DND-41 (cell line): ENCODE results near the gene STRC.
"Not testable (repeated sequence)": the region's sequence is repeated elsewhere in the genome, so short reads cannot be mapped to it uniquely, and the experiment has no call there.

Source experiments
- ATAC-seq: fragments of 200-7000 bp; cut with Tn5 transposase; 3 replicates; pipeline ENCODE4 v1.9.1; 2021; ENCODE audit warnings: low read depth; ENCODE audit not compliant: insufficient read depth
- DNase-seq: peaks from one replicate; pipeline ENCODE4 v3.0.0-alpha.2; 2020
- H2AFZ ChIP-seq: 2 replicates; pipeline ENCODE4 v1.6.0; 2012; ENCODE audit warnings: low read depth, low read length
- H3K27ac ChIP-seq: 2 replicates; pipeline ENCODE4 v1.5.1; 2012; ENCODE audit warnings: low read length, inconsistent platforms
- H3K27me3 ChIP-seq: fragments of 200-600 bp; sonication (generic); 2 replicates; pipeline ENCODE4 v1.6.0; 2012; ENCODE audit warnings: low read length, mild to moderate bottlenecking, inconsistent platforms; ENCODE audit not compliant: insufficient read depth, poor library complexity
- H3K36me3 ChIP-seq: 2 replicates; pipeline ENCODE4 v1.5.1; 2012; ENCODE audit warnings: low read length, inconsistent platforms; ENCODE audit not compliant: insufficient read depth
- H3K4me1 ChIP-seq: 2 replicates; pipeline ENCODE4 v1.5.1; 2012; ENCODE audit warnings: mild to moderate bottlenecking, low read length; ENCODE audit not compliant: insufficient read depth
- H3K4me2 ChIP-seq: 2 replicates; pipeline ENCODE4 v1.6.0; 2012; ENCODE audit warnings: mild to moderate bottlenecking, moderate library complexity, low read length, inconsistent platforms; ENCODE audit not compliant: insufficient read depth
- H3K4me3 ChIP-seq, 2 experiments: fragments of 200-600 bp in 1 of 2; shearing (Covaris generic) in 1 of 2; 2 replicates each; pipeline ENCODE4 v1.5.1; 2012 to 2016; ENCODE audit warnings: inconsistent platforms in 2 of 2, low read length in 2 of 2, mild to moderate bottlenecking in 2 of 2, low read depth in 1 of 2, moderate library complexity in 1 of 2
- H3K79me2 ChIP-seq: 2 replicates; pipeline ENCODE4 v1.6.0; 2012; ENCODE audit warnings: low read length, inconsistent platforms; ENCODE audit not compliant: insufficient read depth
- H3K9ac ChIP-seq: 2 replicates; pipeline ENCODE4 v1.6.0; 2012; ENCODE audit warnings: low read depth, mild to moderate bottlenecking, inconsistent platforms, low read length, moderate library complexity
- H3K9me3 ChIP-seq: 2 replicates; pipeline ENCODE4 v1.5.1; 2012; ENCODE audit warnings: low read length, moderate library complexity, mild to moderate bottlenecking, inconsistent platforms; ENCODE audit not compliant: insufficient read depth, severe bottlenecking
- H4K20me1 ChIP-seq: 2 replicates; pipeline ENCODE4 v1.6.0; 2012; ENCODE audit warnings: low read length; ENCODE audit not compliant: insufficient read depth
- CTCF ChIP-seq: IDR thresholded peaks from 2 replicates; pipeline ENCODE4 v1.5.1; 2012; ENCODE audit warnings: borderline replicate concordance, low read length, moderate library complexity, mild to moderate bottlenecking; ENCODE audit not compliant: poor library complexity, severe bottlenecking; ENCODE audit errors: extremely low read depth
- EZH2 ChIP-seq: IDR thresholded peaks from 3 replicates; pipeline ENCODE4 v1.6.1; 2012; ENCODE audit warnings: borderline replicate concordance, low read depth, mild to moderate bottlenecking, moderate library complexity, low read length, inconsistent platforms; ENCODE audit not compliant: severe bottlenecking

STRC gene

GRCh38 chr15:43563793-43564192 is 54.8 kb downstream of the STRC start:
- not testable (repeated sequence) for H3K27ac ChIP-seq, H3K79me2 ChIP-seq, ATAC-seq, H3K4me2 ChIP-seq, H3K4me3 ChIP-seq, DNase-seq, H3K9ac ChIP-seq, H4K20me1 ChIP-seq, H3K9me3 ChIP-seq, H3K27me3 ChIP-seq, H2AFZ ChIP-seq, H3K36me3 ChIP-seq, H3K4me1 ChIP-seq

GRCh38 chr15:43562753-43563152 is 55.8 kb downstream of the STRC start:
- not testable (repeated sequence) for H3K4me2 ChIP-seq, H3K9ac ChIP-seq, H2AFZ ChIP-seq, H3K27me3 ChIP-seq, DNase-seq, H3K4me1 ChIP-seq, H3K27ac ChIP-seq, H3K4me3 ChIP-seq, H4K20me1 ChIP-seq, H3K79me2 ChIP-seq, H3K9me3 ChIP-seq, ATAC-seq, H3K36me3 ChIP-seq

- H3K9me3 ChIP-seq: no peaks in the 10 kb centered on the region
Observed at GRCh38 chr15:43552986-43553385, 65.6 kb downstream of the STRC start.

GRCh38 chr15:43552256-43552655 is 66.3 kb downstream of the STRC start:
- no peak overlapping the region for H2AFZ ChIP-seq
- H3K36me3 ChIP-seq: no peaks in the 10 kb centered on the region
- no peaks in the 10 kb centered on the region for H3K9me3 ChIP-seq
- H4K20me1 ChIP-seq: no peaks in the 10 kb centered on the region
- H3K4me1 ChIP-seq: no peaks in the 10 kb centered on the region
- H3K27me3 ChIP-seq: no peaks in the 10 kb centered on the region
- H3K27ac ChIP-seq: no peak overlapping the region
- H3K9ac ChIP-seq: no peak overlapping the region
- no peak overlapping the region for H3K4me3 ChIP-seq
- TF ChIP-seq EZH2 (no peak), CTCF (no peak)
- no peak for ATAC-seq
- DNase-seq: no peak
- H3K79me2 ChIP-seq: no peaks in the 10 kb centered on the region
- no peak overlapping the region for H3K4me2 ChIP-seq

More at GRCh38 chr15:43552986-43553385, 65.6 kb downstream of the STRC start:
- Histone ChIP-seq H2AFZ (no peak overlapping the region), H3K79me2 (no peaks in the 10 kb centered on the region), H4K20me1 (no peaks in the 10 kb centered on the region), H3K4me1 (no peaks in the 10 kb centered on the region), H3K9ac (no peak overlapping the region), H3K36me3 (no peaks in the 10 kb centered on the region), H3K4me2 (no peak overlapping the region), H3K27me3 (no peaks in the 10 kb centered on the region), H3K4me3 (no peak overlapping the region), H3K27ac (no peak overlapping the region)
- ATAC-seq (no peak), DNase-seq (no peak)
- TF ChIP-seq EZH2 (no peak), CTCF (no peak)
